Osteocyte (in vitro differentiated cells): Measurements from ENCODE around the gene DDX51. TPM values are rescaled to one million over a fixed set of nuclear protein-coding genes. Genes with fewer than 3 reads are reported as not detected.

ENCODE experiments used
- DNase-seq: peaks from one replicate; pipeline ENCODE4 v3.0.0; 2021; ENCODE audit warnings: mixed read lengths; ENCODE audit not compliant: unreplicated experiment; ENCODE audit errors: extremely low spot score
- H3K27ac Mint-ChIP-seq: one replicate; pipeline ENCODE4 v1.8.0; 2021; ENCODE audit warnings: mild to moderate bottlenecking, mixed read lengths; ENCODE audit not compliant: unreplicated experiment
- H3K27me3 Mint-ChIP-seq: one replicate; pipeline ENCODE4 v1.8.0; 2021; ENCODE audit warnings: mixed read lengths; ENCODE audit not compliant: unreplicated experiment
- H3K36me3 Mint-ChIP-seq: one replicate; pipeline ENCODE4 v1.8.0; 2021; ENCODE audit warnings: mixed read lengths; ENCODE audit not compliant: unreplicated experiment
- H3K4me1 Mint-ChIP-seq: one replicate; pipeline ENCODE4 v1.8.0; 2021; ENCODE audit warnings: mixed read lengths; ENCODE audit not compliant: unreplicated experiment
- H3K4me3 Mint-ChIP-seq: one replicate; pipeline ENCODE4 v1.8.0; 2021; ENCODE audit warnings: mild to moderate bottlenecking, moderate library complexity, mixed read lengths; ENCODE audit not compliant: unreplicated experiment
- H3K9me3 Mint-ChIP-seq: one replicate; pipeline ENCODE4 v1.8.0; 2021; ENCODE audit warnings: mixed read lengths; ENCODE audit not compliant: unreplicated experiment
- CTCF ChIP-seq: fragments of 200-600 bp; sonication (generic); IDR thresholded peaks from 2 replicates; pipeline ENCODE4 v1.5.0; 2021; ENCODE audit warnings: antibody characterized with exemption, mild to moderate bottlenecking, moderate library complexity
- total RNA-seq: library from RNA; stranded (reverse); gene quantifications from 2 replicates; pipeline ENCODE4 v1.2.1, GENCODE V29; 2021

The DDX51 gene
- total RNA-seq, 1 donor from 2014 or later: 17.7 TPM

- H3K27ac Mint-ChIP-seq: peak overlapping the region; percentile 23
- peak overlapping the region; percentile 77 for H3K4me3 Mint-ChIP-seq
These were observed 1.3 kb downstream of the DDX51 start for GRCh38 chr12:132142679-132143335.

GRCh38 chr12:132141976-132142678, 2.0 kb downstream of the DDX51 start:
- TF ChIP-seq CTCF: no peak
- Mint-ChIP-seq H3K4me3 (peak overlapping the region; percentile 77), H3K9me3 (no peaks in the 10 kb centered on the region), H3K27ac (no peak overlapping the region), H3K4me1 (peaks cover 26% of the 10 kb centered on the region), H3K27me3 (no peaks in the 10 kb centered on the region), H3K36me3 (peaks cover 10% of the 10 kb centered on the region)
- DNase-seq: no peak

More at GRCh38 chr12:132142679-132143335, 1.3 kb downstream of the DDX51 start:
- H3K4me1 Mint-ChIP-seq: peaks cover 26% of the 10 kb centered on the region
- no peak for DNase-seq
- peaks cover 10% of the 10 kb centered on the region for H3K36me3 Mint-ChIP-seq
- TF ChIP-seq CTCF: no peak
- no peaks in the 10 kb centered on the region for H3K9me3 Mint-ChIP-seq
- no peaks in the 10 kb centered on the region for H3K27me3 Mint-ChIP-seq

- no peaks in the 10 kb centered on the region for H3K27me3 Mint-ChIP-seq
- H3K9me3 Mint-ChIP-seq: no peaks in the 10 kb centered on the region
- peaks cover 25% of the 10 kb centered on the region for H3K4me1 Mint-ChIP-seq
- DNase-seq: no peak
- H3K4me3 Mint-ChIP-seq: no peak overlapping the region
- peaks cover 10% of the 10 kb centered on the region for H3K36me3 Mint-ChIP-seq
- no peak for TF ChIP-seq CTCF
- no peak overlapping the region for H3K27ac Mint-ChIP-seq
These were observed 2.9 kb downstream of the DDX51 start for GRCh38 chr12:132140918-132141841.

GRCh38 chr12:132140501-132140900, 3.6 kb downstream of the DDX51 start:
- no peak for DNase-seq
- H3K4me3 Mint-ChIP-seq: no peak overlapping the region
- peaks cover 10% of the 10 kb centered on the region for H3K36me3 Mint-ChIP-seq
- no peaks in the 10 kb centered on the region for H3K9me3 Mint-ChIP-seq
- H3K4me1 Mint-ChIP-seq: peaks cover 18% of the 10 kb centered on the region
- no peak for TF ChIP-seq CTCF
- no peak overlapping the region for H3K27ac Mint-ChIP-seq
- no peaks in the 10 kb centered on the region for H3K27me3 Mint-ChIP-seq
